ENCODE measurements around the gene SMIM7. TPM values are rescaled to one million over a fixed set of nuclear protein-coding genes. Genes with fewer than 3 reads are reported as not detected.
"Not testable (repeated sequence)": the region's sequence is repeated elsewhere in the genome, so short reads cannot be mapped to it uniquely, and the experiment has no call there.

The SMIM7 gene
- polyA plus RNA-seq, 3 donors: 99.1 to 102 (median 102) TPM

DNA sequence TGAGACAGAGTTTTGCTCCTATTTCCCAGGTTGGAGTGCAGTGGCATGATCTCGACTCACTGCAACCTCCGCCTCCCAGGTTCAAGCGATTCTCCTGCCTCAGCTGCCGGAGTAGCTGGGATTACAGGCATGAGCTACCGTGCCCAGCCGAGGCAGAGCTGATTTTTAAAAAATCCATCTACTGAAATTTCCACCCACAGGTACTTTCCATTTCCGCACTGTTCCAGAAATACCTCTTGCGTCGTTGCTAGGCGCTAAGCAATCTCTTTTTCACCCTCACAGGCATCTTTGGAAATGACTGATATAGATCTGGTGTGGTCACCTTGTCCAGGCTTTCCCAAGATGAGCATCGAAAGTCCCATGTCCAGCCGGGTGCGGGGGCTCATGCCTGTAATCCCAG is 10.3 kb upstream of the SMIM7 start:
- DNase-seq (ENCODE audit: extremely low read depth in 1 of 11, low read depth in 9 of 11, low spot score in 4 of 11): no peak

DNA sequence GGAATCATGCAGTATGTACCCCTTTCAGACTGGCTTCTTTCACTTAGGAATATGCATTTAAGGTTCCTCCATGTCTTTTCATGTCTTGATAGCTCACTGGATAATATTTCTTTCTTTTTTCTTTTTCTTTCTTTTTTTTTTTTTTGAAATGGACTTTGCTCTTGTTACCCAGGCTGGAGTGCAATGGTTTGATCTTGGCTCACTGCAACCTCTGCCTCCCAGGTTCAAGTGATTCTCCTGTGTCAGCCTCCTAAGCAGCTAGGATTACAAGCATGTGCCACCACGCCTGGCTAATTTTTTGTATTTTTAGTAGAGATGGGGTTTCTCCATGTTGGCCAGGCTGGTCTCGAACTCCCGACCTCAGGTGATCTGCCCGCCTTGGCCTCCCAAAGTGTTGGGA is 8.8 kb upstream of the SMIM7 start:
- DNase-seq (ENCODE audit: extremely low read depth in 1 of 11, low read depth in 9 of 11, low spot score in 4 of 11): not testable (repeated sequence)

DNA sequence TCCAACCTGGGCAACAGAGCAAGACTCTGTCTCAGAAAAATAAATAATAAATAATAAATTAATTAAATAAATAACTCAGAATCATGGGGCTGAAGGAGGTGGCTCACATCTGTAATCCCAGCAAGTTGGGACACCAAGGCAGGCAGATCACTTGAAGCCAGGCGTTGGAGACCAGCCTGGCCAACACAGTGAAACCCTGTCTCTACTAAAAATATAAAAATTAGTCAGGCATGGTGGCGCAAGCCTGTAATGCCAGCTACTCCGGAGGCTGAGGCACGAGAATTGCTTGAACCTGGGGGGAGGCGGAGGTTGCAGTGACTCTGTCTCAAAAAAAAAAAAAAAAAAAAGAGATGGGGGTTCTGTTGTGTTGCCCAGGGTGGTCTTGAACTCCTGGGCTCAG is 8.2 kb upstream of the SMIM7 start:
- DNase-seq (ENCODE audit: extremely low read depth in 1 of 11, low read depth in 9 of 11, low spot score in 4 of 11): no peak

DNA sequence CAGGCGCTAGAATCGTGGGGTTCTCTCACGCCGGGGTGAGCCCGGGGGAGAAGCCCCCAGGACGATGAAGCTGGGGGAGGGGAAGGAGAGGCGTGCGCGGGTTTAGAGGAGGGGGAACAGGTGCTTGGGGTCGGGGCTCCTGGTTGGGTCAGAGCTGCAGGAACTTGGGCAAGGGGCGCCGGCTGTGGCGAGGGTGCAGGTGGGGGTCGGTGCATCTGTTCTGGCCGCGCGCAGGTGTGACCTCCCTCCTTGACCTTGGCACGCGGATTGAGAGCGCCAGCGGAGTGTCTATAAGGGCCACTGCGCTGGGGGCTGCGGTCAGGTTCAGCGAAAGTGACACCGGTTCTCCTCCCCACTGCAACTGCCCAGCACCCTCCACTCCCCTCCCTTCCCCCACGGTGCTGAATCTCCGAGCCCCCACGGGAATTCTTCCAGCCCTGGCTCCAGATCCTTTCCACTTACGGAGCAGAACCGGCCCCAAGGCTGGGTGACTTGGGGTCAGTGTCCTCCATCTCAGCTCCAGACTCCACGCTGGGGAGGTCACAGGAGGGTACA is 1.6 kb upstream of the SMIM7 start:
- DNase-seq (ENCODE audit: extremely low read depth in 1 of 11, low read depth in 9 of 11, low spot score in 4 of 11): peak in 4 of 11 donors; percentile 2 to 9 (median 8)

DNA sequence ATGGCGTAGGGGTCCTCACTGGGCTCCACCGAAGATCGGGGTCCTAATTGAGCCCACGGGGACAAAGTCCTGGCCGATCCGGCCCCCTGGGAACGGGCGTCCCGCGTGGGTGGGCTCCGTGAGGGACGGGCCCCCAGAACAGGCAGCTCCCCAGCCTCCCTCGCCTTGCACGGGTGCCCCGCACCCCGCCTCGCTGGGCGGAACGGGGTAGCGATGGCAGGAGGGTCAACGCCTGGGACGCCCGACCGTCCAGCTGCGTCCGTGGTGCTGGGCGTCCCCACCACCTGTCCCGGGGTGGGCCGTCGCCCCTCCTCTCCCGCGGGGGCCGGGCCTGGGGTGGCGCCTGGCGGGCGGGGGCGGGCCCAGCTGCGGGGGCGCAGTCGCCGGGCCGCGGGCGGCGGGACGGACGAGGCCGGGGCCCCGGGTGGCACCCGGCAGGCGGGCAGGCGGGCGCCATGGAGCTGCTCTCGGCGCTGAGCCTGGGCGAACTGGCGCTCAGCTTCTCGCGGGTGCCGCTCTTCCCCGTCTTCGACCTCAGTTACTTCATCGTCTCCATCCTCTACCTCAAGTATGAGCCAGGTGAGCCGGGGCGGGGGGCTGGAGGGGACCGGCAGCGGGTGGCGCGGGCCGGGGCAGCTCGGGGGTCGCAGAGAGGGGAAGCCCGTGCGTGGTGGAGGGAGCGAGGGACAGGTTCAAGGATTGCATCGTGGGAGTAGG is 977 bp upstream of the SMIM7 start, which contains the start of gene TMEM38A:
Gene TMEM38A, plus strand, starts transcription at position 377 of the 717 bp plus-strand sequence. Its CDS starts 79 bp downstream, at position 456.
- peak in 4 of 11 donors; percentile 8 to 35 (median 20) for DNase-seq (ENCODE audit: extremely low read depth in 1 of 11, low read depth in 9 of 11, low spot score in 4 of 11)

DNA sequence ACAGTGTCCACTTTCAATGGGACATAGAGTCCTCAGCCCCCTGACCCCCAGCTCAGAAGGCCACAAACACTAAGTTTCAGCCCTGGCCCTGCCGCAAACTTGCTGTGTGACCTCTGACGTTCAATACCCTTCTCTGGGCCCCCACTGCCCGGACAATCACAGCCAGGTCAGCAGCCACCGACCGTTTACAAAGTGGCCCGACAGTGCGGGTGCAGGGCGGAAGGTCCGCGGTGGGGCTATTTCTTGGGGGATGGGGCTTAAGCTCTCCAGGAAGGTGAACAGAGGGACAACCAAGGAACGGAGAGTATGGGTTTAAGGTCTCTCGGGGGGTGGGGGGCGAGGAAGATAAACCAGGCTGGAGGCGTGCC is 496 bp downstream of the SMIM7 start:
- DNase-seq (ENCODE audit: extremely low read depth in 1 of 11, low read depth in 9 of 11, low spot score in 4 of 11): peak in 1 of 11 donors; percentile 0

DNA sequence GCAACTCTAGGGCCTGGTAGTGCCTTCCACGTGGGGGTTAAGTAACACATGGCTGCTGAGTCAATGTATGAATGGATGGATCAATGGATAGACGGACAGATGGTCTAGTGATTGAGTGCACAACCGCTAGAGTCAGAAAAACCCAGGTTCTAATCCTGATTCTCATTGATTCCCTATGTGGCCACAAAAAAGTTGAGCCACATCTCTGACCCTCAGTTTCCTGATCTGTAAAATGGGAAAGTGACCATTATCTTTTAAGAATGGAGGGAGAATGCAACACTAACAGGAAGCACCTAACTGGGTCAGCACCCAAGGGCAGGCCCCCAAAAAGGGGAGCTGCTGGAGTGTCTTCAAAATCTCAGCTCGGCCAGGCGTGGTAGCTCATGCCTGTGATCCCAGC is 2.6 kb downstream of the SMIM7 start:
- no peak for DNase-seq (ENCODE audit: extremely low read depth in 1 of 11, low read depth in 9 of 11, low spot score in 4 of 11)

DNA sequence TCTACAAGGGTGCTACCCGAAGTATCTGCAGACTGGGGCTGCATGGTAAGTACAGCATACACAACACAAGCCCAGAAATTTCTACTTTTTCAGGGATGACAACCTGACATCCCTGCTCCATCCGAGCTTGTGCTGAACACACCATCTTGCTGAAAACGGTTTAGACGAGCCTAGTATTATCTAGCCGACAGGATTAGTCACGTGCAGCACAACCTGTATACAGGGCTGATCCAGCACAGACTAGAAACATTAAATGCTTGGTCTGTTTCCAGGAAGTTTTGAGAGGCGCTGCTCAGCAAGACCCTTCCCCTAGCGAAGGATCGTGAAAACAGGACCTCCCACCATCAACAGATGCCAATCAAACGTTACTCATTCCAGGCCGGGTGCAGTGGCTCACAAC is 4.2 kb downstream of the SMIM7 start:
- no peak for DNase-seq (ENCODE audit: extremely low read depth in 1 of 11, low read depth in 9 of 11, low spot score in 4 of 11)

DNA sequence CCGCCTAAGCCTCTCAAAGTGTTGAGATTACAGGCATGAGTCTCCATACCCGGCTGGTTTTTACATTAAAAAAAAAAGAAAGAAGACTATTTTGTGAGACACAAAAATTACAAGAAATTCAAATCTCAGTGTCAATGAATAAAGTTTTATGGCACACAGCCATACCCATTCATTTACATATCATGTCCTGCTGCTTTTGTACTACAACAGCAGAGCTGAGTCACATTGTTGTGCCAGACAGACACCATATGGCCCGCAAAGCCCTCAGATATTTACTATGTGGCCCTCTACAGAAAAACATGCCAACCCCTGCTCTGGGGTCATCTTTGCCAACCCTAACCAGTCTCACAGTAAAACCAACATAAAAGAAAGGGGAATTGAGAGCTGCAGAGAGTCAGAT is 5.3 kb downstream of the SMIM7 start:
- DNase-seq (ENCODE audit: extremely low read depth in 1 of 11, low read depth in 9 of 11, low spot score in 4 of 11): no peak

DNA sequence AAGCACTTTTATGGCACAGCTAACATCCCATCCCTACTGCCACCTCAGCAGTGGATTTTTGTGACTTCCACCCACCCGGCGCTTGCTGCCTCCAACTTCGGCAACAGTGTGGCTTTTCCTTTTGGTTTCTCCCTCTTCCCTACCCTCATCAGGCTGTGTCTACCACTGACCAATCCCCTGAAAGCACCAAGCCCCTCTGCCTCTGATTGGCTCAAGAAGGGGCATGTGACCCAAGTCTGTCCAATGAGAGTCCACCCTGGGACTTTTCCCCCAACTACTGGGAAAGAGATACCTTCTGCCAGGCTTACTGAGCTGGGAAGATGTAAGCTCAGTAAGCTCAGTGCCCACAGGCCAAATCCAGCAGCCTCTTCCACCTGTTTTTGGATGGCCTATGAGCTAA is 5.8 kb downstream of the SMIM7 start:
- no peak for DNase-seq (ENCODE audit: extremely low read depth in 1 of 11, low read depth in 9 of 11, low spot score in 4 of 11)

DNA sequence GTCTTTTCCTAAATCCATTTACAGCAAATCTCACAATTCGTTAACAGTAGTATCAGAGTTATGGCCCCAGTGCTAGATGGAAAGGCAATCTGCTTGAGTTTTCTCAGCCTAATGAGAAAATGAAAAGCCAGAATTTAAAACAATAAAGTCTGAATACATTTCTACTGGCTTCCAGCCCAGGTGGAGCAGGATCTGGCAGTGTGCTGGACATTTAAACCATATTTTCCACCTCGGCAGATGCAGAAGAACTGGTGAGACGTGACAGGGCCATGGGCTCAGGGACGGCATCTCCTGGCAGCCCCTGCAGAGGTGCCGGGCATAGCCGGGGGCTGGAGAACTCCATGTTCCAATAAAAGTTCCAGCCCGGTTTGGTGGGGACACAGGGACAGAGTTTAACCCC is 7.1 kb downstream of the SMIM7 start:
- DNase-seq (ENCODE audit: extremely low read depth in 1 of 11, low read depth in 9 of 11, low spot score in 4 of 11): no peak

DNA sequence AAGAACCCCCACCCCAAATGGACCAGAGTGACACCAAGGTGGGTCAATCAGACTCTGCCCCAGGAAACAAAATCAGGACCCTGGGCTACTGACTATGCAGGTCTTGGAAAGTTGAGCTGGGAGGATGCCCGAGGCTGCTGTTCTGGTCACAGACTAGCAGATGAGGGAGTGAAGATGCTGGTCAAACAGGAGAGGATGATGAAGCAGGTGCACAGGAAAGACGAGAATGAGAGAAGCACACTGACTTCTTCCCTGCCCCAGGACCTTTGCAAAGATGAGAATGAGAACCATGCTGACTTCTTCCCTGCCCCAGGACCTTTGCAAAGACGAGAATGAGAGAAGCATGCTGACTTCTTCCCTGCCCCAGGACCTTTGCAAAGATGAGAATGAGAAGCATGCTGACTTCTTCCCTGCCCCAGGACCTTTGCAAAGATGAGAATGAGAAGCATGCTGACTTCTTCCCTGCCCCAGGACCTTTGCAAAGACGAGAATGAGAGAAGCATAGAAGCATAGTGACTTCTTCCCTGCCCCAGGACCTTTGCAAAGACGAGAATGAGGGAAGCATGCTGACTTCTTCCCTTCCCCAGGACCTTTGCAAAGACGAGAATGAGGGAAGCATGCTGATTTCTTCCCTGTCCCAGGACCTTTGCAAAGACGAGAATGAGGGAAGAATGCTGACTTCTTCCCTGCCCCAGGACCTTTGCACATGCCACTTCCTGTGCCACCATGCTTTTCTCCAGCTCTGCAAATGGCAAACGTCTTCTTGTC is 8.3 kb downstream of the SMIM7 start:
- DNase-seq (ENCODE audit: extremely low read depth in 1 of 11, low read depth in 9 of 11, low spot score in 4 of 11): not testable (repeated sequence)

DNA sequence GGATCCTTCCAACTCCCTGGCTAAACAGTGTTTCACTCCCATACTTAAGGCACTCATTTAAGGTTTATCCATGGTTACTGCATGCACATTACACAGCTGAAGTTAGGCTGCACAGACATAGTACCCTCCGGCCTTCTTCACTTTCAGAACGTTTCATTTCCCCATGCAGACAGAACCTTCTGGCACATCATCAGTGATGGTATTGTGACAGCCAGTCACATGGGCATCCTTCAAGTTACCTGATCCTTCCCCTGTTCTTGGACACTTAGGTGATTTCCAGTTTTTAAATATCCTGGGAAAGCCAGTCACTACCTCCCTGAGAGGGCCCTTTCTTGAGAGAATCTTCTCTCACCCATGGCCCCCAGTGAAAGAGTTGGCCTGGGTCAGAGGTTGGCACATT is 9.1 kb downstream of the SMIM7 start:
- no peak for DNase-seq (ENCODE audit: extremely low read depth in 1 of 11, low read depth in 9 of 11, low spot score in 4 of 11)

DNA sequence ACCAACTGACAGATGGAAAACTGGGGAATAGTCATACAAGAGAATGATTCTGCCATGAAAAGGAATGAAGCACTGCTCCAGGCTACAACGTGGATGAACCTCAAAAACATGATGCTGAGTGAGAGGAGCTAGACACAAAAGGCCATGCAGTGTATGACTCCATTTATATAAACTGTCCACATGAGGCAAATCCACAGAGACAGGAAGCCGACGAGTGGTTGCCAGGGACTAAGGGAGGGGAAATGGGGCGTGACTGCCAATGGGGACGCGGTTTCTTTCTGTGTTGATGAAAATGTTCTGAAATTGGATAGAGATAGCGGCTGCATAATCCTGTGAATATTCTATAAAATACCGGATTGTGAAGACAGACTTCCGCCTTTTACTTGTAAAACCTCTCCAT is 10.2 kb downstream of the SMIM7 start:
- no peak for DNase-seq (ENCODE audit: extremely low read depth in 1 of 11, low read depth in 9 of 11, low spot score in 4 of 11)

DNA sequence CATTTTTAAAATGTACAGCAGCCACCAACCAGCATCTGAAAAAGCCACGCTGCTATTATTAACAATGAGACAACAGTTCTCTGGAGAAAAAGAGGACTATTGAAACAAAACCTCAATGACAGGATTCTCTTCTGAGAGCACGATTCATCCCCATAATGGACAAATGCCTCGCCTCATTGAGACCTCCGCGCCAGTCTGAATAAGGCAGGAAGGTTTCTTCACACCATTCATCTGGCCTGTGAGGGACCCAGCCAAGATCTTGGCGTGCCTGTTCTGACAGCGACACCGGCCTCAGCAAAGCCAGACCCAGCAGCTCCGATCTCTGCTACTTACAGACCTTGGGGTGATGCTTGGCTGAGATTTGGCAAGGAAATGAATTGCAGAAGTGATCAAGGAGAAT is 14.8 kb downstream of the SMIM7 start:
- no peak for DNase-seq (ENCODE audit: extremely low read depth in 1 of 11, low read depth in 9 of 11, low spot score in 4 of 11)

DNA sequence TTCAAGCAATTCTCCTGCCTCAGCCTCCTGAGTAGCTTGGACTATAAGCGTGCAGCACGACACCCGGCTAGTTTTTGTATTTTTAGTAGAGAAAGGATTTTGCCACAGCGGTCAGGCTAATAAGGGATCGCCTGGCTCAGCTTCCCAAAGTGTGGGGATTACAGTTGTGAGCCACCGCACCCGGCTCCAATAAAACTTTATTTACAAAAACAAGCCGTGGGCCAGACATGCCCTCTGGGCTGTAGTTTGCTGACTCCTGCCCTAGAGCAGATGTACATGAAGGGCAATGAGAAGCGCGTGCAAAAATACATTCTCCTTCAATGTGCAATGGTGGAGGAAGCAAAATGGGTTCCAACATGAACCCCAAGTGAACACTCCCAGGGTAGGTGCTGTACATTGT is 18.2 kb downstream of the SMIM7 start:
- DNase-seq (ENCODE audit: extremely low read depth in 1 of 11, low read depth in 9 of 11, low spot score in 4 of 11): no peak

DNA sequence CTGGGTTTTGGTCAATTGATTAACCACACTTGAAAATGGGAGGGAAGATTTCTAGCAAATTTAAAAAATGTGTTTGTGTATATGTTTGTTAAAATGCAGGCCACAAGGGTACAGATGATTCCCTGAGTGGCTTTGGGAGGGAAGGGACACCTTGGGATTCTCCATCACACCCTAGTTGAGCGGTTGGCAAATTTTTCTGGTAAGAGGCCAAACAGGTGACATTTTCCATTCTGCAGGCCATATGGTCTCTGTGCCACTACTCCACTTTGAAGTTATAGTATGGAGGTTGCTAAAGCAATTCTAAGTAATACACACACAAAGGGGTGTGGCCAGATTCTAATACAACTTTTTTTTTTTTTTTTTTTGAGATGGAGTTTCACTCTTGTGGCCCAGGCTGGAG is 19.0 kb downstream of the SMIM7 start:
- no peak for DNase-seq (ENCODE audit: extremely low read depth in 1 of 11, low read depth in 9 of 11, low spot score in 4 of 11)

DNA sequence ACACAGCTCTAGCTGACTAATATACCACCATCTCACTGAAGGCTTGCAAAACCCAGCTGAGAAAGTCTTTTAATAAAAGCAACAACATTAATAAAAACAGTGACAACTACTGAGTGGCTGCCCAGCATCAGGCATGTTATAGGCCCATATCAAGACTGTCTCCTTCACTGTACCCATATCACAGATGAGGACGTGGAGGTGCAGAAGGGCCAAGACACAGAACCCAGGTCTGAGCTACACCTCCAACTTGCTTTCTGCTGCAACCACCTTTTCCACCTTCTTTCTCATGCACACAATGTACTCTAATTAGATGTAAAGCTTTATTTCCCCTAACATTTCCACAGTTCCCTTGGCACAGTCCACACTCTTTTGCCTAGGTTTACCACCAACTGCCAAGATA is 21.3 kb downstream of the SMIM7 start:
- no peak for DNase-seq (ENCODE audit: extremely low read depth in 1 of 11, low read depth in 9 of 11, low spot score in 4 of 11)

DNA sequence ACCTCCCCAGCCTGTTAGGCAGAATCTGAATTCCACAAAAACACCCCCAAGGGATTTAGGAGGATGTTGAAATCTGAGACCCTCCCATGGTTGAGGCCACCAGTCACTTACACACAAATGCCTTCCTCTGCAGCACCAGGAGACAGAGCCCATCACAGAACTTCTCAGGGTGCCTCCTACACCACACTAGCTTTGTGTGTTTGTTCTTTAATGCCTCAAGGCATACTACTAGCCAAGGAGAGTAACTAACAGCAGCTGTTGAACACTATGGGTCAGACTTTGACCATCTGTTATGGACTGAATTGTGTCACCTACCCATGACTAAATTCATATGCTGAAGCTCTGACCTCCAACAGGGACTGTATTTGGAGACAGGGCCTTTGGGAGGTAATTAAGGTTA is 22.4 kb downstream of the SMIM7 start:
- DNase-seq (ENCODE audit: extremely low read depth in 1 of 11, low read depth in 9 of 11, low spot score in 4 of 11): no peak

DNA sequence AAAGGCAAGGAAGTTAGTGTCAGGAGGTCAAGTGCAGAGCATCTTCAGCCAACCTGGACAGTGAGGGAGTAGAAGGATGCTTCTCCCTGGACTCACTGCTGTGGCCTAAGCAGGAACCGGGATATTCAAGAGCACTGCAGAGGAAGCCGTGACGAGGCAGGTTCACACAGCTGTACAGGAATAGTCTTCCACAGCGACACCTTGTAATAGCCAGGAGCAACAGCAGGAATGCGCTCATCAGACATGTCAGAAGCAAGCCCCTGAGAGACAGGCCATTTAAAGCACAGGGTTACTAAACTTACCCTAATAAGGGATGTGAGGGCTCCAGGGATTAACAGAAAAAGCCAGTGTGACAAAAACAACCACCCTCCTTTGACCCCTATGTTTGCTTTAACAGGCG is 28.5 kb downstream of the SMIM7 start:
- DNase-seq (ENCODE audit: extremely low read depth in 1 of 11, low read depth in 9 of 11, low spot score in 4 of 11): no peak

Data from renal cortex interstitium (tissue), 11 donors.